Endothelial cell (in vitro differentiated cells): ENCODE data around the gene SEMA3G. TPM values are rescaled to one million over a fixed set of nuclear protein-coding genes. Genes with fewer than 3 reads are reported as not detected.
A peak's percentile ranks its signal among the peaks of the same experiment; 100 is the strongest.

Experiments used
- DNase-seq: peaks from one replicate; pipeline ENCODE4 v3.0.0; 2021; ENCODE audit warnings: low spot score
- H3K27ac Mint-ChIP-seq: one replicate; pipeline ENCODE4 v1.8.0; 2021; ENCODE audit warnings: mixed read lengths, inconsistent platforms; ENCODE audit not compliant: unreplicated experiment
- H3K27me3 Mint-ChIP-seq: one replicate; pipeline ENCODE4 v1.8.0; 2021; ENCODE audit warnings: mild to moderate bottlenecking, moderate library complexity, mixed read lengths, inconsistent platforms; ENCODE audit not compliant: unreplicated experiment
- H3K36me3 Mint-ChIP-seq: one replicate; pipeline ENCODE4 v1.8.0; 2021; ENCODE audit warnings: mild to moderate bottlenecking, low read depth, mixed read lengths, inconsistent platforms; ENCODE audit not compliant: unreplicated experiment
- H3K4me1 Mint-ChIP-seq: one replicate; pipeline ENCODE4 v1.8.0; 2021; ENCODE audit warnings: mild to moderate bottlenecking, mixed read lengths, inconsistent platforms; ENCODE audit not compliant: unreplicated experiment
- H3K4me3 Mint-ChIP-seq: one replicate; pipeline ENCODE4 v1.8.0; 2021; ENCODE audit warnings: mild to moderate bottlenecking, mixed read lengths, inconsistent platforms; ENCODE audit not compliant: unreplicated experiment
- H3K9me3 Mint-ChIP-seq: one replicate; pipeline ENCODE4 v1.8.0; 2021; ENCODE audit warnings: mixed read lengths, inconsistent platforms; ENCODE audit not compliant: unreplicated experiment
- total RNA-seq: library from RNA; stranded (reverse); fragmentation: NEBNext Ultra II Directional; extraction: Animal tissue kit (Norgen Biotek cat#: 25700); gene quantifications from one replicate; pipeline ENCODE4 v1.2.1, GENCODE V29; 2021; ENCODE audit not compliant: unreplicated experiment
- TF ChIP-seq, protein P1 (sequence below): fragments of 200-600 bp; sonication (generic); IDR thresholded peaks from one replicate; pipeline ENCODE4 v1.5.0; 2021; ENCODE audit warnings: antibody characterized with exemption; ENCODE audit not compliant: unreplicated experiment

SEMA3G gene
- total RNA-seq, 1 donor from 2014 or later, result 175 TPM

DNA sequence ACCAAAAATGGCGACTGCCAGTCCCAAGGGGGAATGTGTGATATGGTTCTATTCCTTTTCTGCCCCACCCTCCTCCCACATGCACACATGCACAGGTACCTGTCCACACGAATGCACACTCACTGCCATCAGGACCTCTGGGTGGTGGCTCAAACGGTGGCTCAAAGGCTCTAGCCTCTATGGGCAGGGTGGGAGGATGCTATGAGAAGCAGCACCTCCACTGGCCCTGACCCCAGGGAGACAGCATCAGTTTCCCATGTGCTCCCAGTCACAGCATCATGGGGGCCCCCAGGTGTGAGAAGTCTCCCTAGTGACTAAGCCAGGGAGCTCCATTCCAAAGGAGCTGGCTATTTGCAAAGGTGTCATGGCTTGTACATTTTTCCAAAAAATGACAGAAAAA is 15.9 kb downstream of the SEMA3G start:
- Mint-ChIP-seq H3K9me3 (no peaks in the 10 kb centered on the region), H3K4me3 (no peak overlapping the region), H3K4me1 (peaks cover 72% of the 10 kb centered on the region), H3K27ac (peak overlapping the region; percentile 100), H3K27me3 (peaks cover 12% of the 10 kb centered on the region), H3K36me3 (peaks cover 19% of the 10 kb centered on the region)
- DNase-seq, result no peak
- TF ChIP-seq, protein P1, sequence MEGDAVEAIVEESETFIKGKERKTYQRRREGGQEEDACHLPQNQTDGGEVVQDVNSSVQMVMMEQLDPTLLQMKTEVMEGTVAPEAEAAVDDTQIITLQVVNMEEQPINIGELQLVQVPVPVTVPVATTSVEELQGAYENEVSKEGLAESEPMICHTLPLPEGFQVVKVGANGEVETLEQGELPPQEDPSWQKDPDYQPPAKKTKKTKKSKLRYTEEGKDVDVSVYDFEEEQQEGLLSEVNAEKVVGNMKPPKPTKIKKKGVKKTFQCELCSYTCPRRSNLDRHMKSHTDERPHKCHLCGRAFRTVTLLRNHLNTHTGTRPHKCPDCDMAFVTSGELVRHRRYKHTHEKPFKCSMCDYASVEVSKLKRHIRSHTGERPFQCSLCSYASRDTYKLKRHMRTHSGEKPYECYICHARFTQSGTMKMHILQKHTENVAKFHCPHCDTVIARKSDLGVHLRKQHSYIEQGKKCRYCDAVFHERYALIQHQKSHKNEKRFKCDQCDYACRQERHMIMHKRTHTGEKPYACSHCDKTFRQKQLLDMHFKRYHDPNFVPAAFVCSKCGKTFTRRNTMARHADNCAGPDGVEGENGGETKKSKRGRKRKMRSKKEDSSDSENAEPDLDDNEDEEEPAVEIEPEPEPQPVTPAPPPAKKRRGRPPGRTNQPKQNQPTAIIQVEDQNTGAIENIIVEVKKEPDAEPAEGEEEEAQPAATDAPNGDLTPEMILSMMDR, result no peak

DNA sequence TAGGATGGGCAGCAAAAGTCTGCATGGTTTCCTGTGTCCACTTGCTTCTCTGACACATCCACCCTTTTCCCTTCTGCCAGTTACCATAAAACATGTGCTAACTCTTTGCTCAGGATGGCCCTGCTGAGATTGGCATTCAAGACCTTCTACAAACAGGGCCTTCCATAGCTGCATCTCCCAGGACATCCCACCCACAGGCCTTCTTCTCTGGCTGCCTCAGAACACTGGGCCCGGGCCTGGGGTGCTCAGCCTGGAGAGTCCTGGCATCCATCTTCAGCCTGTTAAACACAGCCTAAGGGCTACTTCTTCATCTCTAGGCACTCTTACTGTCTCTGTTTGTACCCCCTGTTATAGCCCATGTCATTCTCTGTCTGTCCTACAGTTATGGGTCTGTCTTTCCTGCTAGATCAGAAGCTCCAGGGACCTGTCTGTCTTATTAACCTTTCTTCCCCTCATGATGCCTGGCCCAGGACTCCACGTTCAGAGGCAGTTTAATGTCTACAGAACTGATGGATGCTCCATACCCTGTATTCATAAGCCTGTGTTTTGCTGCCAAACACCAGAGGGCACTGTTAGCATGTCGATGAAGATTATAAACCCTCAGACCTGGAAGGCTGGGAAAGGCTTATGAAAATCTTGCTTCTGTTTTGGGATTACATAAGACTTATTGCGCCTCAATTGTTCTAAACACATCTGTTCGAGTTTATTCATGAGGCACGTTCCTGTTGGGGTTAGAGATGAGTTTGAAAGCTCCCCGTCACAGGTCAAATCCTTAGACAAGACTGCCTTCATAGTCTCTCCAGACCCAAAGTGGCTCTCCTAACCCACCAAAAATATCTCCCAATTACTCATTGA is 16.5 kb downstream of the SEMA3G start:
- Mint-ChIP-seq H3K36me3 (peaks cover 14% of the 10 kb centered on the region), H3K4me1 (peaks cover 71% of the 10 kb centered on the region), H3K9me3 (no peaks in the 10 kb centered on the region), H3K27me3 (peaks cover 12% of the 10 kb centered on the region), H3K27ac (peak overlapping the region; percentile 100), H3K4me3 (peak overlapping the region; percentile 44)
- TF ChIP-seq, protein P1, result peak; percentile 57
- DNase-seq, result peak; percentile 56

DNA sequence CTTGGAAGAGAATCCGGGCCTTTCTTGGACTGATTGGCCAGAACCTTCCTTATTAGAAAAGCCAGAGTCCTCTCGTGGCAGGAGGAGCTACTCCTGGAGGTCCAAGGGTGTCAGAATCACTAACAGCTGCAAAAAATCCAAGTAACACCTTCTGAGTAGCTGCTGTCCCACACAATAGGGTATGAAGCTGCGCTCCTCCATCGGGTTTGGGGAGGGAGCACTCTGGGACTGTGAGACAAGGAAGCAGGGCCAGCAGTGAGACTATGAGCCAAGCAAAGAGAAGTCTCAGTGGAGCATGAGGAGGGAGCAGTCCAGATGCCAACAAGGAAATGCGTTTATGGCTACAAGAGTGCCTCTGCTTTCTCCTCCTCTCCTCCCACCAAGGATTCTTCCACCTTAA is 21.7 kb downstream of the SEMA3G start:
- Mint-ChIP-seq H3K9me3 (no peaks in the 10 kb centered on the region), H3K27me3 (peaks cover 11% of the 10 kb centered on the region), H3K27ac (no peak overlapping the region), H3K4me3 (no peak overlapping the region), H3K4me1 (peaks cover 39% of the 10 kb centered on the region), H3K36me3 (peaks cover 4% of the 10 kb centered on the region)
- no peak for DNase-seq
- TF ChIP-seq, protein P1, result no peak

DNA sequence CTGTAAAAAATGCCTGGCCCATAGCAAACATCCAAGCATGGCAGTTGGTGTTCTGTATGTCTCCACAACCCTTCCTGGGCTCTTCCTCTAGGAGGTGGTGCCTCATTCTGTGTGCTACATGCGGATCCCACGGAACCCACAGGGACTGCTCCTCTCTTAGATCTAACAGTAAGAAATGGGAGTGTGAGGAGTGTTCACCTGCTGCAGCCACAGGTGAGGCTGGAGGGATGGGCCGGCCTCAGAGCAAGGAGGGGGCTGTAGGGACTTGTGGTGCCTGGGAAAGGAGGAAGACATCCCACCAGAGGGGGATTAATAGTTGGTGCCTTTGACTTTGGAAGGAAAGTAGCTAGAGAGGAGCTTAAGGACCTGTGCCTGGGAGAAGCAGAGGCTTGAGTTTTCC is 22.2 kb downstream of the SEMA3G start:
- H3K36me3 Mint-ChIP-seq, result peaks cover 4% of the 10 kb centered on the region
- H3K27me3 Mint-ChIP-seq, result peaks cover 11% of the 10 kb centered on the region
- no peaks in the 10 kb centered on the region for H3K9me3 Mint-ChIP-seq
- no peak overlapping the region for H3K27ac Mint-ChIP-seq
- TF ChIP-seq, protein P1, result no peak
- peaks cover 34% of the 10 kb centered on the region for H3K4me1 Mint-ChIP-seq
- no peak overlapping the region for H3K4me3 Mint-ChIP-seq
- DNase-seq, result no peak

DNA sequence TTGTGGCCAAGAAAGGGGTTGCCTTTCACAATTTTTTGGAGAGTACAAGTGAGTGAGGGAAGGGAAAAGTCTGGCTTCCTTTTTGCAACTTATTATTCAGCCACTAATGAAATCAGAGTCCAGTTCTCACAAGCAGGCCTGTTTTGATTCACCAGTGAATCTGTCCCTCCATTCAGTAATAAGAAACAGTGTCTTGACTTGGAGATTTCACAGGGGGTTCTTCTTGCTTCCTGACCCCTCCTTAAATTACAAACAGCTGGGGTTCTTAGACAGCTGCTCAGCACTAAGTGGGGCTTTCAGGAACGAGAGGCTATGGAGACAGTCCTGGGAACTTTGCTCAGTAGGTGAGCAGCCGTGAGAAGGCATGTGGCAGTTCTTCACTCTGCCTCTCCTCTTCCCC is 24.5 kb downstream of the SEMA3G start:
- no peak overlapping the region for H3K4me3 Mint-ChIP-seq
- no peaks in the 10 kb centered on the region for H3K9me3 Mint-ChIP-seq
- H3K27me3 Mint-ChIP-seq, result peaks cover 7% of the 10 kb centered on the region
- H3K36me3 Mint-ChIP-seq, result peaks cover 4% of the 10 kb centered on the region
- DNase-seq, result no peak
- H3K27ac Mint-ChIP-seq, result no peak overlapping the region
- TF ChIP-seq, protein P1, result no peak
- peaks cover 32% of the 10 kb centered on the region for H3K4me1 Mint-ChIP-seq
